Measurements from ENCODE around the gene SART3.
"Not testable (repeated sequence)": the region's sequence is repeated elsewhere in the genome, so short reads cannot be mapped to it uniquely, and the experiment has no call there.

The SART3 gene

DNA sequence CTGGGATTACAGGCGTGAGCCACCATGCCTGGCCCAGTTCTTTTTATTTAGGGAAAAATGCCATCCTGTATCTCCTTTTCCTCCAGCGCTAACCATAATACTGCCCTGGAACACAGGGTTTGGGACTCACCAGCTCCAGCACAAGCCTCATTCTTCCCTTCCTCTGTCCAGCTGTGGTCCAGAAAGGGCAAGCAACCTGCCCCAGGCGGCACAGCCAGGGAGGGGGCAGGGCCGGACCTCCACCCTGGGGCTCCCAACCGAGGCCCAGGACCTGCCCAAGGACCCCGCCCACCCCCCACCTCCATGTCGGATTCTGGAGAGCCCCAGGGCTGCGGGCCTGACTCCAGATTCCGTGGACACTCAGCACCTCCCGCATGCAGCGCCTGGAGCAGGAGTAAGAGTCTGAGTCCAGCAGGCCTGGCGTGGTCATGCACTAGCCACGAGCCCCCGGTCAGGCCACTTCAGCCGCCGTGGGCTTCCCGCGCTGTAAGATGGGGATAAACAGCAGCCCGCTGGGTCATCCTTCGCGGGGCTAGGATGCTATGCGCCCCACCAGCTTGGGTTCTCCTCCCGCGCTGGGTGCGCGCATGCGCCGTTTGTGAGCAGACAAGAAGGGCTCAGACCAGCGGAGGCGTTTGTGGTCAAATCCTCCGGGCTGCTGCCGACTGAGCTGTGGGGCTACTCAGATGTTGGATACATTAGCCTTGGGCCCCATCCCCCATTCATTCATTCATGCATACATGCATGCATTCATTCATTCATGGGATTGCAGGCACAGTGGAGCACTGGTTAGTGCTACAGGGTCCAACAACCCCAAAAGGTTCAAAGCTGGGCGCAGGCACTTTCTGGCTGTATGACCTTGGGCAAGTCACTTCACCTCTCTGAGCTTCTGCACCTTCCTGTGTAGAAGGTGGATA is 20.6 kb upstream of the SART3 start:
- no peak for DNase-seq

DNA sequence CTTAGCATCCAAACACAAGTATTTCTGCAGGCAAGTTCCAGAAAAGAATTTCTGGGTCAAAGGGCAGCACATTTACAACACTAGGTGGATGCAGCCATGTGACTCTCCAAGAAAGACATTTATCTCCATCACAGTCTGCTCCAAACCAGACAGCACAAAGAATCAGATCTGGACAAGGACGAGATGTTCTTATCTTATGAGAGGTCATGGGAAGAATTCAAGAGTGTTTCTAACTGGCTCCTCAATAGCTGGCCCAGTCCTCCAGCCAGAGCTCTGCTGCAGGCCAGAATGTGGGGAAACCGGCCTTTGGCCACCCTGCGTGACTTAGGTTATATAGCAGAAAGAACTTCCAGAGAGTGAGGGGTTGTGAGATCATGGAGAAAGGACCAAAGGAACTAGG is 19.6 kb upstream of the SART3 start:
- no peak for DNase-seq

DNA sequence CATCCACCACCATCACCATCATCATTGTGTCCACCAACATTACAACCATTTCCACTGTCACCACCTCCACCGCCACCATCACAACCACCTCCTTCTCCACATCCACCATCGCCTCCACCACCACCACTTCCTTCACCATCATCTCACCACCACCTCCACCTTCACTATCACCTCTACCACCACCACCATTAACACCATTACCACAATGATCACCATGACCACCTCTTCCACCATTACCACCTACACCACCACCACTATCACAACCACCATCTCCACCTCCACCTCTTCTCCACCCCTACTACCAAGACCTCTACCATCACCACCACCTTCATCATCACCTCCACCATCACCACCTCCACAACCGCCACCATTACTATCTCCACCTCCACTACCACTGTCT is 17.8 kb upstream of the SART3 start:
- no peak for DNase-seq

DNA sequence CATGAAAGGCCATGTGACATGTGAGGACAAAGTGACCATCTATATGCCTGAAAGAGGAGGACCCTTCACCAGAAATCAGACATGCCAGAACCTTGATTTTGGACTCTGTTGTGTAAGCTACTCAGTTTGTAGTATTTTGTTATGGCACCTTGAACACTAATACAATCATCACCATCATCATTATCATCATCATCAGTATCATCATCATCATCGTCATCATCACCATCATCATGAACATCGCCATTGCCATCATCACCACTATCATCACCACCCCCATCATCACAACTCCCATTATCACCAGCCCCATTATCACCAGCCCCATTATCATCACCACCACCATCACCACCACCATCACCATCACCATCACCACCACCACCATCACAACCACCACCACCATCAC is 17.3 kb upstream of the SART3 start:
- DNase-seq, result no peak

DNA sequence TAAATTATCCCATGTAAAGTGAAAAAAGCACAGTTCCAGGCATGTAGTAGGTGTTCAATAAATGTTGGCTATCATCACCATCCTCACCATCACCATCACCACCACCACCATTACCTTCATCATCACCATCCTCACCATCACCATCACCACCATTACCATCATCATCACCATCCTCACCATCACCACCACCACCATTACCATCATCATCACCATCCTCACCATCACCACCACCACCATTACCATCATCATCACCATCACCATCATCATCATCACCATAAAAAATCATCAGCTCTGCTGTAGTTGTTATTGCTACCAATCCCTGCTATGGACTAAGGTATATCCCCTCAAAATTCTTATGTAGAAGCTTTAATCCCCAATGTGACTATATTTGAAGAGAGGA is 16.5 kb upstream of the SART3 start:
- DNase-seq, result no peak

DNA sequence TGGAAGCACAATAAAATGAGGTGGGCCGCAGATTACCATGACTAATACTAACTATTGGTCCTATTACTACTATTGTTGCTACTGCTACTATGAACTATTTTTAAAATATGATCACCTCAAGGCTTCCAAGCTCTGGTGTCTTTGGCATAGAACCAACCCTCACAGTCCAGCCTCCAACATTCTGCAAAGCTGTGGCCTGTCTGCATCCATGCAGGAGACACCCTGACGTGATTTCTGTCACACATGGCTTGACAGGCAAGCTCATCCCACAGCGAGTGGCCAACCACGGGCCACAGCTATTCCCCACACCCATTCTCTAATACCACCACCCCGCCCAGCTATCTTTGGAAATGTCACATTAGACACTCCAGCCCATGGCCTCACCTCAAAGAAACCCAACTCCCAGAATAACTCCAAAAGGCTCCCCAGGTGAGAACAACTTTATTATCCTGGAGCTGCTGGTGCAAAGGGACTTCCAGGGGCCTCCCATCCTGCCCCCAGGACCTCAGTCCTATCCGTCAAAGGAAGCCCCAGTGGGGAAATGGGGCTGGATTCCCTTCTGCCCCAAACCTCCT is 15.8 kb upstream of the SART3 start:
- DNase-seq, result no peak

DNA sequence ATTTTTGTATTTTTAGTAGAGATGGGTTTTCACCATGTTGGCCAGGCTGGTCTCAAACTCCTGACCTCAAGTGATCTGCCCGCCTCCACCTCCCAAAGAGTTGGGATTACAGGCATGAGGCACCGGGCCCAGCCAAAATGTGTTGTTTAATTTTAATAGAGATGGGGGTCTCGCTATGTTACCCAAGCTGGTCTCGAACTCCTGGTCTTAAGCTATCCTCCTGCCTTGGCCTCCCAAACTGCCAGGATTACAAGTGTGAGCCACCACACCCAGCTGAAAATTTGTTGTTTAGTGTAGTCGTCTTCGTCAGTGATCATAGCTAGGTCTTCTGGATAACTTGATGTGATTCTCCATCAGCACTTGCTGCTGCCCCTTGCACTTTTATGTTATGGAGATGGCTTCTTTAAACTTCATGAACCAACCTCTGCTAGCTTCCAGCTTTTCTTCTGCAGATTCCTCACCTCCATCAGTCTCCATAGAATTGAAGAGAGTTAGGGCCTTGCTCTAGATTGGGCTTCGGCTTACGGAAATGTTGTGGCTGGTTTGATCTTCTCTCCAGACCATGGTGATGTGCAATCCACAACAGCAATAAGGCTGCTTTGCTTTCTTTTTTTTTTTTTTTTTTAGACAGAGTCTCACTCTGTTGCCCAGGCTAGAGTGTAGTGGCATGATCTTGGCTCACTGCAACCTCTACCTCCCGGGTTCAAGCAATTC is 14.4 kb upstream of the SART3 start:
- DNase-seq, result no peak

DNA sequence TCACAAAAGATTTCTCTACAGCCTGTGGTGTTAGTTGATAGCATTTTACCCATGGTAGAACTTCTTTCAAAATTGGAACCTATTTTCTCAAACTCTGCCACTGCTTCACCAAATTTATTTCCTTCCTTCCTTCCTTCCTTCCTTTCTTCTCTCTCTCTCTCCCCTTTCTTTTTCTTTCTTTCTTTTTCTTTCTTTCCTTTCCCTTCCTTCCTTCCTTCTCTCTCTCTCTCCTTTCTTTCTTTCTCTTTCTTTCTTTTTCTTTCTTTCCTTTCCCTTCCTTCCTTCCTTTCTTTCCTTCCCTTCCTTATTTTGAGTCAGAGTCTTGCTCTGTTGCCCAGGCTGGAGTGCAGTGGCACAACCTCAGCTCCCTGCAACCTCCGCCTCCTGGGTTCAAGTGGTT is 13.3 kb upstream of the SART3 start:
- DNase-seq, result not testable (repeated sequence)

DNA sequence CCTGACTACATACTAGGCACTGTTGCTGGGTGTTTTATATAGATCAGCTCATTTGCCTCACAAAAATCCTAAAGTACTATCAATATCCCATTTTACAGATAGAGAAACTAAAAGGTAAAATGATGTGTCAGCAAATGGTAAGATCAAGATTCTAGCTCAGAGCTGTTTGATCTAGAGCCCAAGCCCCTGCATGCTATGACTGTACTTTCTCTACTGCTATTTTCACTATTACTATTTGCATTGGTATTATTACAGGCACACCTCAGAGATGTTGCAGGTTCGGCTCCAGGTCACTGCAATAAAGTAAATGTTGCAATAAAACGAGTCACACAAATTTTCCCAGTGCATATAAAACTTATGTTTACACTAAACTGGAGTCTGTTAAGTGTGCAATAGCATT is 12.3 kb upstream of the SART3 start:
- no peak for DNase-seq

DNA sequence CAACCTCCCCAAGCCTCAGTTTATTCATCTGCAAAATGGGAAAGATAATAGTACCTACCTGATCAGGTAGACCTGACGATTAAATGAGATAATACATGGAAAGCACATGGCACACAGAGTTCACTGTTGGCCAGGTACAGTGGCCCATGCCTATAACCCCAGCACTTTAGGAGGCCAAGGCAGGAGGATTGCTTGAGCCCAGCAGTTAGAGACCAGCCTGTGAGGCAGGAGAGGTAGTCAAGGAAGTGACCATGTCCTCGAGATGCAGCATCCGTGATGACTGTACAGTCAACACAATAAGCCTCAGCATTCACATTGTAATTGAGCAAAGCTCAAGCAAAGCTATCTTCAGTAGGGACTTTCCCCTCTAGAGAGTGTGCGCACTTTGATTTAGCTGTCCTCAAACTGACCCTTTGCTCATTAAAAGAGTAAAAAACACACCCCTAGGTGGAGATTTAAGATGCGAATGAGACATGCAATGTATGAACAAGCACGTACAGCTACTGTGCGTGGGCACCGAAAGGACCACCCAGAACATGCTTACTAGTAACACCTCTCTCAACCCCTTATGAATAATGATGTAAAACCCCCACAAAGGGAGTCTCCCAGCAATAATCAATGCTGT is 11.3 kb upstream of the SART3 start:
- no peak for DNase-seq

DNA sequence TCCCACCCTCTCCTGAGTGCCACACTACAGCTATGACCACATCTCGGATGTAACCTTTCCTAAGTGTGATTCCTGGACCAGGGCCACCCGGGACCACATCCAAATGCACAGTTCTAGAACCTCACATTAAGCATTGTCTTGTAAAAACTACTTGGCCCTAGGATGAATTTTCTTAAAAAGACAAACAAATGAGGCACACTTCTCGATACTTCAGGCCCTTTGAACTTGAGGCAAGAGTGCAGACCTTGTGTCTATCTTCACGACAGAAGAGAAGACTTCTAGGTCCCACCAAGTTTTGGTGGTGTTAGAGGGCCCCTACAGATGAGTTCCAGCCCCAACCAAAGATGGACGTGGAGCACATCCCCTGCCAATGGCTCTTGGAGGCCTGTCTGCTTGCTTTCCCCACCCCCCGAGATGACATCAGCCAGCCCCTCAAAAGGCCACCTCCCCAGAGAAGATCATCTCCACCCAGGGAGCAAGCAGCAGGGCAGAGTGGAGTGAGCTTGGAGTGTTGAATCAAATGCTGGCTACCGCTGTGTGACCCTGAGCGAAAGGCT is 10.7 kb upstream of the SART3 start:
- DNase-seq, result no peak

DNA sequence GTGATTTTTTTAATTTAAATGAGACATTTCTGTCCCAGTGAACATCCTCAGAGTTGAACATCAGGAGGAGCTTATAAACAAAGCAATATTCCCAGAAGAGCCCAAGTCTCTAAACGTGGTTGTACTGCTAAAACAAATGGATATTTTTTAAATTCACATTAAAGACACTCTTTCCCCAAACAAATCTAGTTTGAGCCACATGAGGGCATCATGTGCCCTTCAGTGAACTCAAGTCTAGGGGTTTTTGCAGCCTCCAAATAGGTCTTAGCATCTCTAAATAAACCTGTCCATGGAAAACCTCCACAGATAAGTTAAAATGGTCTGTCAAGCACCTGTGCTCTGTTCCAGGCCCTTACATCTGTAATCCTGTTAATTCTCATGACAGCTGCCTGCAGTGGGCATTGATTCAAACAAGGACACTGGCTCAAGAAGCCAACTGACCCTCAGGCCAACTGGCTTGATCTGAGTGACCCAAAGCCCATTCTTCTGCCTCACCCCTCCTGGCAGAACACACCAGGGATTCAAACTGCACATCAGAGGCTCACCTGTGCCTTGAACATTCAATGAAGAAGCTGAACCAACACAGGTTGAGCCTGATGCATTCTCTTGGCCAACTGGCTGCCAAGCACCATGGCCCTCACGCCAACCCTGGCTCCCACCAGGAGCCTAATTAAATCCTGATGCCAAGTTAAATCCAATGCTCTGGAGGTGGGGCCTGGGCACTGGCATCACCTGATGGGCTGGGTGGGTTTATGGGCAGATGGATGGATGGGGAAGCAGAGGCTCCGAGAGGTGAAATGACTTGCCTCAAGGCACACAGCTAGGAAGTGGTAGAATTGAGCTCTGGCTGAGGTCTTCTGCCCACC is 10.0 kb upstream of the SART3 start:
- peak; percentile 64 for DNase-seq

DNA sequence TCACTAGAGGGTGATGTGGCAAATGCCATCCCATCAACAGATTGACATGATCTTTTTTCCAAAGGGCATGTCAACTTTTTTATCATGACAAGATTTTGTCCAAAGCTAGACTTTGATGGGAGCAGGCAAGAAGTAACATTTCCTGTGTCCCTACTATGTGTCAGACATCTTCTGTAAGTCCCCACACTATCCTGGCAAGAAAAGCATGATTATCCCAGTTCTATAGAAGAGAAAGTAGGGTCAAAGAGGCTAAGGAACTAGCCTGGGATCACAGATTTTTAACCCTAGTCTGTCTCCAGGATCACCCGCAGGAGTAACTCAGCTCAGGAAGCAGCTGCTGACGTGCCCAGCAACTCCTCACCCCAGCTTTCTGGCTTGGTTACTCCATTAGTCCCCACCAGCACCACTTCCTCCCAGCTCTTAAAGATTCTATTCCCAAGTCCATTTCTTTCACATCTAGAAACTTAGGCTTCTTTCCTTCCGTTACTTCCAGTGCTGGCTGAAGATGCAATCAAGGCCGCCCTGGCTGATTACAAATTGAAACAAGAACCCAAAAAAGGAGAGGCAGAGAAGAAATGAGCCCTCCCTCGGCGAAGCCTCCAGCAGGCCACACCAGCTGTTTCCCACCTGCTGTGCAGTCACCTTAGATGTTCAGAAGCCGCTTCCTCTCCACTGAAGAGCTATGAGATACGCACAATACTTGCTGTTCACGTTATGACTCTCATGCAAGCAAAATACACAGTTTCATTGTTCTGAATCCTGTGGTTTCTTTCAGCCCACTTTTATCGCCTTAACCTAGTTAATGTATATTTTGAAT is 7.6 kb upstream of the SART3 start:
- no peak for DNase-seq

DNA sequence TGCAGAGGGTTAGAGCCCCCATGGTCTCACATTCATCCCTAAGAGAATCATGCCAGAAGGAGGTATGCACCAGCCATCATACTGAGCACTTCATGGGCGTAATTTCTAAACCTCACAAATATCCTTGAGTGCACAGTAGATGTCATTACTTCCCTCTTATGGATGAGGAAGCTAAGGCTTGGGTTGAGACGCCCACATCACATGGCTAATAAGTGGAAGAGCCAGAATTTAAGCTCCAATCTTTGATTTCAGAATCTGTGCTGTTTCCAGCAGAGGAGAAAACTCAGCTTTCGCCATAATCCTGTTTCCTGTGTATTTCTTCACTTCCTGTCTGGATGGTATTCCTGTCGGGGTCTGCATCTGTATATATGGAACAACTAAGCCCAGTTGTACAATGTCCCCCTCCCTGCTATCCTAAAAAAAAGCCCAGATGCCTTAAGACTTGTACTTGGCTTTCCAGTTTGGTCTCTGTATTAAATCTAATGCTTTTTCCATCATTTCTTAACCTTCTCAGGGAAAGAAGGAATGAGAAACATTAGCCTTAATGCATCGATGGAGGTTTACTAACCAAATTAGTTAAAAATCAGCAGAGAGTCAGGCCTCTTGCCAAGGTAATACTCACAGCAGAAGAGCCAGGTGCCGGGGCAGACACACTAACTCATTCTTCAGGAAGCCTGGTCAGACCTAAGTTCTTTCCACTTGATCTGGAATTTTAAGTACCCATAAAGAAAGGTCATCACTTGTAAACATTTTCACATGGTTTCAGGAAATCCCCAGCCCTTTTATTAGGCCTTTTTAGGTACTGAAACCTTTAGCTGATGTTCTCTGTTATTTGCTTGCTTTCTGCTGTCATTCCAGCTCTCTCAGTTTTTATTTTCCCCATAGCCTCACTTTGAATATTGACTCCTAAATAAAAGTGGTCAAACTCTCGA is 6.7 kb upstream of the SART3 start:
- DNase-seq, result no peak

DNA sequence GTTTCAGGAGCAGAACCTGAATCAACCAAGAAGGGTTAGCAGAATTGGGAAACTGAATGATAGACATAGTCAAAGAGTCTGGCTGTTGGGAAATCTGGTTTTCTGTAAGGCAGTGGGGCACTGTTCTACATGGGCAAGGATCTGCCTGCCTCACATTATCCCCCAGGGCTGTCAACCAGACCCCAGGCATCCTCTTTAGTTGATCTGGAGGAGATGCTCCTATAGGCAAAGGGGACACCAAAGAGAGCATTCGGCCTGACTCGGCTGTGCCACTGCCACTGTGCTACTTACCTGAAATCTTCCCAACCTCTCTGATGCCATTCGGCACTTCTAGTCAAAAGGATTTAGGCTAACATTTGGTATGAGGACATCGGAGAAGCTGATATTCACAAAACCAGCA is 5.5 kb upstream of the SART3 start:
- DNase-seq, result no peak

DNA sequence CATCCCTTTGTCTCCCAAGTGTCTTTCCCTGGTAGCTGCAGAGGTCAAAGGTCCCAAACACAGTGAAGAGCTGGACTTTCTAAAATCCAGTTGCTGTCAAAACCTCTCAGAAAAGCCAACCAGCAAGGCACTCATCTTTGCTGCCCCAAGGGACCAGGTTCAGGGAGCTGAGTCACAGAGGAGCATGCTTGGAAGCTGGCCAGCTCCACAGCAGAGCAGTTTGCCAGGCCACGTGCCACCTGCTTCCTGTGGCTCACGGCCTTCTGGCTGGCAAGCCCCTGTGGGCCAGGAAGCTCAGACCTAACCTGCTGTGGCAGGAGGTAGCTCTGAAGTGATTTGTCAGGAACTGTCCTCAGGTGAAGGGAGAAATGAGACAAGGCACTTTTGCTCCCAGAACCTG is 5.0 kb upstream of the SART3 start:
- peak; percentile 90 for DNase-seq

DNA sequence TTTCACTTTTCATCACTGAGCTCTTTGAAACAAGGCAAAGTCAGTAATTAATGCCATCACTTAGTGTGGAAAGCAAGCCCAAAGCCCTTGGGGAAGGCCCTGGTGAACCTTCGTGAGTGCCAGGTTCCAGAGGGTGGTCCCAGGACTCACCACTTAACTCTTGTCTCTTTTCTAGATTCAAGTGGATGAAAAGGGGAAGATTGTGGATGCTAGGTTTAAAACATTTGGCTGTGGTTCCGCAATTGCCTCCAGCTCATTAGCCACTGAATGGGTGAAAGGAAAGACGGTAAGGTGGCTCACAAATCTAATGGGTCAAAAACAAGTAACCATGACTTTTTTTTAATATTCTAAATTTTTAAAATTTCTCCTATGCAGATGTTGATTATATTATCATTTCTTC is 4.2 kb upstream of the SART3 start:
- no peak for DNase-seq

DNA sequence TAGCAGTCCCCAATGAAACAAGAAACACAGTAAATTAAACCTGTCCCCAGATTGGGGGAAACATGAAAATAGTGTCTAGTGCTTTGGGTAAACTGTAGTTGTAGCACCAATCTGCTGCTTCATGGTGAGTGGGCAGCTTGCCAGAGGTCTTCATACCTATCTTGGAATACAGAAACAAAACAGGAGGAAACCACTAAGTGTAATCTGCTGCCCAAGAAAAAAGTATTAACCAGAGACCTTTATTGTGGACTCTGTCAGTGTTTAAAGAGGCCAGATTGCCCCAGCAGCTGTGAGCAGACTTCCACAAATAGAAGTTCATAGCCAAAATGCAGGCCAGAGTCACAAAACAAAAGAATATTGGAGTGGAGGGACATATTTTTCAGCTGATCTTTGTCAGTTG is 3.8 kb upstream of the SART3 start:
- peak; percentile 96 for DNase-seq

DNA sequence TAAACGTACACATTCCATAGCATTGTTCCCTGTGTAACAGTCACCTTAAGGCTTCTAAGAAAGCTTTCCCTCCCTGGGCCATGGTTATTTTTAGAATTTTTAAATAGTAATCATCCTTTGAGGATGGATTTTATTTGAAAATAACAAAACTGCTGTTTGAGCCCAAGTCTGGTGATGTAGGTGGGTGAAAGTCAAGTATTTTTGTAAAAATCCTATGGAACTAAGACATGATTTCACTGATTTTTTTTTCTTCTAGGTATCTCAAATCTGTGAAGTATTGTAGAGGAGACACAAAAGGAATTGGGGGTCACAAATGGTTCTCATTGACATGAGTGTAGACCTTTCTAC is 2.8 kb upstream of the SART3 start:
- DNase-seq, result no peak

DNA sequence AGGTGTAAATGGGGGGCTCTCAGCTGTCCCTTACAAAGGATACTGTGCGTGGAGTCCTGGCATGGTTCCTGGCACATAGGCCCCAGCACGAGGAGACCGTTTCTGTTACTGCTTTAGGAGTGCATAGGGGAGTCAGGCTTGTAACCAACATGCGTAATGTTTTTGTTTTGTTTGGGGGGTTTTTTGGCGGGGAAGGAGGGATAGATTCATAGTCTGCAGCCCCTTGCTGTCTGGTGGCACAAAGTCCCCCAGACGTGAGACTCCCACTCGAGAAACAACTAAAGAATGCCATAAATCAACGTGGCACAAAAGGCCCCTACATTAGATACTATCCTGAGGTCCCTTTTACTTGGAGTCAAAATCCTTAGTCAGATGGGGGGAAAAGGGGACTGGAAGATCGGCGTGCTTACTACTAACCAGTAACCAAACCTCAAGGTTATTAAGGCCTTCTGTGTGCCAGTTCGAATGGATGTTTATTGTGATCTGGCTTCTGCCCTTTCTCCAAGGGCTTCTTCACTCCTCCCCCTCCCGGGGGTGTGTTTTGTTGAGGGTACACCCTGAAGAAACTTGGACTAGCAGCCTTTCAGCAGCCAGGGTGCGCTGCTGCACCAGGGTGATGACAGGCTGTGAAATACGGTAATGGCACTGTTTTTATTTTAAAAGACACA is 2.3 kb upstream of the SART3 start:
- DNase-seq, result peak; percentile 97

Data from hematopoietic multipotent progenitor cell treated with erythropoietin and hydrocortisone succinate and interleukin-3 and kit ligand, for 6 days (in vitro differentiated cells).